Measurements from ENCODE around the gene SIGLECL1.
"Not testable (repeated sequence)": the region's sequence is repeated elsewhere in the genome, so short reads cannot be mapped to it uniquely, and the experiment has no call there.

The SIGLECL1 gene

GRCh38 chr19:51250786-51251467, at the start of gene SIGLECL1:
TSS of gene SIGLECL1 (plus strand) at chr19:51251080. CDS start at chr19:51264073, 12,993 bp downstream.
- Mint-ChIP-seq H3K36me3 (no peaks in the 10 kb centered on the region), H3K4me3 (no peak within 1 kb of the TSS), H3K4me1 (peaks cover 0 to 4% of the 10 kb centered on the region in 2 donors), H3K27ac (no peak within 1 kb of the TSS), H3K9me3 (peaks cover 0 to 2% of the 10 kb centered on the region in 2 donors), H3K27me3 (peaks cover 0 to 9% of the 10 kb centered on the region in 2 donors)
- no peak for DNase-seq
- no peak for ATAC-seq (replicated peaks)

- peaks cover 33 to 38% of the 10 kb centered on the region in 2 donors for H3K27me3 Mint-ChIP-seq
- no peak overlapping the region for H3K27ac Mint-ChIP-seq
- H3K9me3 Mint-ChIP-seq = no peaks in the 10 kb centered on the region
- ATAC-seq (replicated peaks) (no peak), DNase-seq (no peak)
- no peaks in the 10 kb centered on the region for H3K4me1 Mint-ChIP-seq
- H3K4me3 Mint-ChIP-seq = no peak overlapping the region
- no peaks in the 10 kb centered on the region for H3K36me3 Mint-ChIP-seq
Measured at GRCh38 chr19:51201712-51202111, 49.2 kb upstream of the SIGLECL1 start.

- no peak overlapping the region for H3K4me3 Mint-ChIP-seq
- no peak for ATAC-seq (replicated peaks)
- H3K9me3 Mint-ChIP-seq = no peaks in the 10 kb centered on the region
- H3K36me3 Mint-ChIP-seq = no peaks in the 10 kb centered on the region
- no peak overlapping the region for H3K27ac Mint-ChIP-seq
- H3K4me1 Mint-ChIP-seq = peaks cover 1 to 8% of the 10 kb centered on the region in 2 donors
- H3K27me3 Mint-ChIP-seq = peaks cover 30 to 43% of the 10 kb centered on the region in 2 donors
- no peak for DNase-seq
Measured at GRCh38 chr19:51203916-51204315, 47.0 kb upstream of the SIGLECL1 start.

GRCh38 chr19:51204321-51204720, 46.6 kb upstream of the SIGLECL1 start:
- Mint-ChIP-seq H3K9me3 (no peaks in the 10 kb centered on the region), H3K4me3 (no peak overlapping the region), H3K27me3 (peaks cover 26 to 42% of the 10 kb centered on the region in 2 donors), H3K36me3 (no peaks in the 10 kb centered on the region), H3K27ac (no peak overlapping the region), H3K4me1 (peaks cover 1 to 8% of the 10 kb centered on the region in 2 donors)
- no peak for DNase-seq
- no peak for ATAC-seq (replicated peaks)

GRCh38 chr19:51207747-51208146, 43.1 kb upstream of the SIGLECL1 start:
- H3K4me3 Mint-ChIP-seq = no peak overlapping the region
- H3K4me1 Mint-ChIP-seq = peaks cover 7 to 15% of the 10 kb centered on the region in 2 donors
- H3K27me3 Mint-ChIP-seq = peaks cover 0 to 20% of the 10 kb centered on the region in 2 donors

GRCh38 chr19:51210191-51210784, 40.6 kb upstream of the SIGLECL1 start:
- H3K27me3 Mint-ChIP-seq = peaks cover 0 to 13% of the 10 kb centered on the region in 2 donors
- ATAC-seq (replicated peaks) (peak in 1 of 2 donors; percentile 7), DNase-seq (no peak)
- H3K4me1 Mint-ChIP-seq = peaks cover 7 to 15% of the 10 kb centered on the region in 2 donors
- H3K9me3 Mint-ChIP-seq = no peaks in the 10 kb centered on the region
- H3K27ac Mint-ChIP-seq = no peak overlapping the region
- no peaks in the 10 kb centered on the region for H3K36me3 Mint-ChIP-seq
- H3K4me3 Mint-ChIP-seq = peak overlapping the region in 1 of 2 donors; percentile 66

More at GRCh38 chr19:51207747-51208146, 43.1 kb upstream of the SIGLECL1 start:
- Mint-ChIP-seq H3K36me3 (no peaks in the 10 kb centered on the region), H3K9me3 (no peaks in the 10 kb centered on the region), H3K27ac (no peak overlapping the region)
- no peak for DNase-seq
- peak; percentile 53 to 54 for ATAC-seq (replicated peaks)

GRCh38 chr19:51210874-51211361, 40.0 kb upstream of the SIGLECL1 start:
- Mint-ChIP-seq H3K4me1 (peaks cover 7 to 15% of the 10 kb centered on the region in 2 donors), H3K4me3 (peak overlapping the region; percentile 66 to 70), H3K27me3 (peaks cover 0 to 10% of the 10 kb centered on the region in 2 donors), H3K27ac (peak overlapping the region; percentile 52)
- ATAC-seq (replicated peaks) = peak; percentile 77 to 79
- H3K9me3 Mint-ChIP-seq, H3K36me3 Mint-ChIP-seq, DNase-seq: not testable (repeated sequence)

GRCh38 chr19:51211833-51212232, 39.0 kb upstream of the SIGLECL1 start:
- Mint-ChIP-seq H3K9me3 (peaks cover 0 to 2% of the 10 kb centered on the region in 2 donors), H3K27ac (no peak overlapping the region)

GRCh38 chr19:51219307-51219706, 31.6 kb upstream of the SIGLECL1 start:
- no peak overlapping the region for H3K4me3 Mint-ChIP-seq
- peaks cover 5 to 19% of the 10 kb centered on the region in 2 donors for H3K27me3 Mint-ChIP-seq
- ATAC-seq (replicated peaks) = peak; percentile 38 to 60
- H3K4me1 Mint-ChIP-seq = peaks cover 0 to 7% of the 10 kb centered on the region in 2 donors
- peaks cover 0 to 6% of the 10 kb centered on the region in 2 donors for H3K36me3 Mint-ChIP-seq
- H3K27ac Mint-ChIP-seq = no peak overlapping the region
- H3K9me3 Mint-ChIP-seq = peaks cover 4% of the 10 kb centered on the region in 2 donors
- no peak for DNase-seq

More at GRCh38 chr19:51211833-51212232, 39.0 kb upstream of the SIGLECL1 start:
- ATAC-seq (replicated peaks) (no peak), DNase-seq (no peak)
- Mint-ChIP-seq H3K36me3 (peaks cover 0 to 4% of the 10 kb centered on the region in 2 donors), H3K27me3 (peaks cover under 1 to 13% of the 10 kb centered on the region in 2 donors), H3K4me3 (no peak overlapping the region), H3K4me1 (peaks cover 7 to 15% of the 10 kb centered on the region in 2 donors)

- peaks cover 4% of the 10 kb centered on the region in 2 donors for H3K9me3 Mint-ChIP-seq
- ATAC-seq (replicated peaks) (no peak), DNase-seq (no peak)
- H3K4me3 Mint-ChIP-seq = no peak overlapping the region
- no peak overlapping the region for H3K27ac Mint-ChIP-seq
- H3K36me3 Mint-ChIP-seq = peaks cover 0 to 6% of the 10 kb centered on the region in 2 donors
- peaks cover 2 to 9% of the 10 kb centered on the region in 2 donors for H3K4me1 Mint-ChIP-seq
- peaks cover 9 to 25% of the 10 kb centered on the region in 2 donors for H3K27me3 Mint-ChIP-seq
Measured at GRCh38 chr19:51219971-51220370, 30.9 kb upstream of the SIGLECL1 start.

GRCh38 chr19:51220996-51221395, 29.9 kb upstream of the SIGLECL1 start:
- no peak for ATAC-seq (replicated peaks)
- DNase-seq = no peak
- peaks cover 0 to 6% of the 10 kb centered on the region in 2 donors for H3K36me3 Mint-ChIP-seq
- no peak overlapping the region for H3K27ac Mint-ChIP-seq
- H3K27me3 Mint-ChIP-seq = peaks cover 20 to 34% of the 10 kb centered on the region in 2 donors
- H3K4me3 Mint-ChIP-seq = no peak overlapping the region
- H3K9me3 Mint-ChIP-seq = peaks cover 4% of the 10 kb centered on the region in 2 donors
- peaks cover 3 to 18% of the 10 kb centered on the region in 2 donors for H3K4me1 Mint-ChIP-seq

GRCh38 chr19:51224163-51224641, 26.7 kb upstream of the SIGLECL1 start:
- H3K36me3 Mint-ChIP-seq = no peaks in the 10 kb centered on the region
- no peak overlapping the region for H3K4me3 Mint-ChIP-seq
- no peak overlapping the region for H3K27ac Mint-ChIP-seq
- DNase-seq (no peak), ATAC-seq (replicated peaks) (no peak)
- H3K4me1 Mint-ChIP-seq = peaks cover 3 to 25% of the 10 kb centered on the region in 2 donors
- peaks cover 0 to 1% of the 10 kb centered on the region in 2 donors for H3K9me3 Mint-ChIP-seq
- H3K27me3 Mint-ChIP-seq = peaks cover 23 to 30% of the 10 kb centered on the region in 2 donors

- Mint-ChIP-seq H3K27me3 (peaks cover 27 to 29% of the 10 kb centered on the region in 2 donors), H3K27ac (peak within 1 kb of the TSS; percentile 68), H3K4me1 (peaks cover 3 to 19% of the 10 kb centered on the region in 2 donors), H3K4me3 (peak within 1 kb of the TSS; percentile 82 to 84)
- not testable (repeated sequence) for H3K36me3 Mint-ChIP-seq, H3K9me3 Mint-ChIP-seq
- ATAC-seq (replicated peaks) (peak; percentile 68 to 76), DNase-seq (peak; percentile 7)
Measured at GRCh38 chr19:51224898-51225393, 25.9 kb upstream of the SIGLECL1 start, which contains the start of gene CD33. TSS of gene CD33 (plus strand) at chr19:51225080. CDS start at chr19:51225119, 39 bp downstream.

- peaks cover 0 to 2% of the 10 kb centered on the region in 2 donors for H3K9me3 Mint-ChIP-seq
- DNase-seq = no peak
- peaks cover 29% of the 10 kb centered on the region in 2 donors for H3K27me3 Mint-ChIP-seq
- no peak for ATAC-seq (replicated peaks)
- no peaks in the 10 kb centered on the region for H3K36me3 Mint-ChIP-seq
- H3K4me3 Mint-ChIP-seq = peak overlapping the region; percentile 27 to 82
- no peak overlapping the region for H3K27ac Mint-ChIP-seq
- H3K4me1 Mint-ChIP-seq = peaks cover 3 to 19% of the 10 kb centered on the region in 2 donors
Measured at GRCh38 chr19:51226067-51226466, 24.8 kb upstream of the SIGLECL1 start.
